Activated naive CD4-positive, alpha-beta T cell treated with anti-CD3 and anti-CD28 coated beads for 36 hours (primary cell): Measurements from ENCODE around the gene MYO1D. TPM values are rescaled to one million over a fixed set of nuclear protein-coding genes. Genes with fewer than 3 reads are reported as not detected.

Experiments
- CTCF ChIA-PET: fragments of 350-600 bp; sonication (Branson Sonifier 250); formaldehyde crosslinking; loops from one replicate; lab custom pipeline; 2021; ENCODE audit warnings: antibody characterized with exemption; lab: Charles Lee
- DNase-seq: peaks from one replicate; pipeline ENCODE4 v3.0.0-alpha.2; 2020
- H3K27ac Mint-ChIP-seq: one replicate; pipeline ENCODE4 v1.8.0; 2021; ENCODE audit warnings: mild to moderate bottlenecking, mixed read lengths
- H3K27me3 Mint-ChIP-seq: one replicate; pipeline ENCODE4 v1.8.0; 2021; ENCODE audit warnings: low read depth, mixed read lengths
- H3K36me3 Mint-ChIP-seq: one replicate; pipeline ENCODE4 v1.8.0; 2021; ENCODE audit warnings: low read depth, mixed read lengths
- H3K4me1 Mint-ChIP-seq: one replicate; pipeline ENCODE4 v1.8.0; 2021; ENCODE audit warnings: low read depth, mixed read lengths
- H3K4me3 Mint-ChIP-seq: one replicate; pipeline ENCODE4 v1.8.0; 2021; ENCODE audit warnings: mild to moderate bottlenecking, moderate library complexity, mixed read lengths
- H3K9me3 Mint-ChIP-seq: one replicate; pipeline ENCODE4 v1.8.0; 2021; ENCODE audit warnings: mixed read lengths
- intact Hi-C: fragments of 100-400 bp; cut with micrococcal nuclease; formaldehyde crosslinking; loops from one replicate; pipeline ENCODE4 v1.15.1; 2023
- total RNA-seq, 2 experiments: library from RNA; stranded (reverse); gene quantifications; one replicate each; pipeline ENCODE4 v1.2.3, GENCODE V29; 2021

MYO1D gene
- total RNA-seq, 2 experiments from 2014 or later, result 6.7 to 8.3 TPM

DNA sequence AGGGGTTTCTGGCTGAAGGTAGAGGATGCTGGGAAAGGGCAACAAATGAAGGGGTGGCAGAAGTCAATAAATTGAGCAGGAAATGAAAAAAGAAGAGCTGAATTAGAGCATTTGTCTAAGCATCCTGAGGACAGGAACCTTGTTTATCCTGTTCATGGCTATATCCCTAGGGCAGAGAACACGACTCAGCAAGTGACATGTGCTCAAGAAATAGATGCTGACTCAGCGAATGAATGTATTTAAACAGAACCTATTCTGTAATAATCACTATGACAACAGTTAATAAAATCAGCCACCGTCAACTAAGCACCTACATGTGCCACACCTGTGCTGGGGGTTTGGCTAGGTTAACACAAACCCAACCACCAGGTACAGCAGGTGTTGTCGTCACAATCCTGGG lies 309.8 kb downstream of the MYO1D start:
- Mint-ChIP-seq H3K4me1 (peaks cover 34% of the 10 kb centered on the region), H3K27me3 (no peaks in the 10 kb centered on the region), H3K4me3 (no peak overlapping the region), H3K27ac (no peak overlapping the region), H3K9me3 (no peaks in the 10 kb centered on the region), H3K36me3 (no peaks in the 10 kb centered on the region)
- no peak for DNase-seq
- CTCF ChIA-PET, result no interaction called here
- intact Hi-C loops, result no loop called here

DNA sequence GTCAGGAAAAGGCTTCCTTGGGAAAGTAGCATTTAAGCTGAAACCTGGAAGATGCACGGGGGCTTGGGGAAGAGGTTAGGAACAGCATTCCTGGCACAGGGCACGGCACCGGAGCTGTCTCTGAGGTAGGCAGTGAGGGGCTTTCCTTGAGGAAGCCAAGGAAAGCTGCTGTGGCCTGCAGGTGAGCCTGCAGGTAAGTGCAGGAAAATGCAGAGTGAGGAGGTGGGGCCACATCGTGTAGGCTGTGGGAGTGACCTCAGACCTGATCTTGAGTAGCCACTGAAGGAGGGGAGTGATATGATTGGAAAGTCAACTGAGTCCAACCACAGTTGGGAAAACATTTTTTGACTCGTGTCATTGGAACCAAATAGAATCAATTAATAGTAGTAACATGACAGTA lies 310.6 kb downstream of the MYO1D start:
- H3K27ac Mint-ChIP-seq, result no peak overlapping the region
- intact Hi-C loops, result no loop called here
- no peak overlapping the region for H3K4me3 Mint-ChIP-seq
- peaks cover 34% of the 10 kb centered on the region for H3K4me1 Mint-ChIP-seq
- H3K9me3 Mint-ChIP-seq, result no peaks in the 10 kb centered on the region
- H3K36me3 Mint-ChIP-seq, result no peaks in the 10 kb centered on the region
- DNase-seq, result no peak
- no peaks in the 10 kb centered on the region for H3K27me3 Mint-ChIP-seq
- CTCF ChIA-PET, result interaction anchor here (1.3 kb wide), 1 partner anchor 77 kb away, joined by 3 read pairs; no protein-coding TSS in a partner anchor

DNA sequence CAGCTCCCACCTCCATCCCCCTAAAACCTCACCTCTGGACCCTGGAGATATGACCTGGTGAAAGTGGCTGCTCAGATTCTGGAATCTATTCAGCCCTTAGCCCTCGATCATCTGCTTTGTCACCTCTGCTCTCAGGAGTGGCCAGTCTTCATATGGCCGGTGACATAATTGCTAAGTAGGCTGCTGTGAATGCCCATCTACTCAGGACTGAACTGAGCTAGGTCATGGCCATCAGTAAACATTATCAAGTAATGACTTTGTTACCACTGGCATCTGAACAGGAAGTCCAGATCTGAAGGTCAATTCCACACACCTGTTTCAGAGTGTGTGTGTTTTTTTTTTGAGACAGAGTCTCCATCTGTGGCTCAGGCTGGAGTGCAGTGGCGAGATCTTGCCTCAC lies 311.5 kb downstream of the MYO1D start:
- H3K9me3 Mint-ChIP-seq, result no peaks in the 10 kb centered on the region
- H3K36me3 Mint-ChIP-seq, result no peaks in the 10 kb centered on the region
- intact Hi-C loops, result no loop called here
- DNase-seq, result no peak
- H3K27me3 Mint-ChIP-seq, result no peaks in the 10 kb centered on the region
- H3K27ac Mint-ChIP-seq, result no peak overlapping the region
- peaks cover 30% of the 10 kb centered on the region for H3K4me1 Mint-ChIP-seq
- no peak overlapping the region for H3K4me3 Mint-ChIP-seq
- CTCF ChIA-PET, result interaction anchor here (0.9 to 1.3 kb wide), 2 partner anchors 76 to 78 kb away, joined by 3 read pairs; partner anchors contain the start of gene CDK5R1

DNA sequence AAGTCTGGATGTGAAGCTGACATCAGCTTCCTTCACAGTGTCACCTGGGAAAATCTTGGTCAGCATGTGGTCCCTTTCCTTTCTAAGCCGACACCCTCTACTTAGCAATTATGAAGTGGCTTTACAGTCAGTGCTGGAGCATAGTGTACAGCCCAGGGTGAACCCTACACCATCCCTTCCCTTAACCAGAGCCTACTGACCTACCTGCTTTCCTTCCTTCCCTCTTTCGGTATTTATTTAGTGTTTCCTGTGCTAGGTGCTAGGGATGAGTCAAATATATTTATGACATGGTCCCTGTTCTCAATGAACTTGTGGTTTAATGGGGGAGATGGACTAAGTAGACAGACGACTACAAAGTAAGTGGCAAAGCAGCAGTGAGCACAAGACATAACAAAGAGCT lies 312.6 kb downstream of the MYO1D start:
- intact Hi-C loops, result loop anchor here (1.0 kb wide), 3 partner anchors 13 to 61 kb away; no protein-coding TSS in a partner anchor
- H3K4me1 Mint-ChIP-seq, result peaks cover 25% of the 10 kb centered on the region
- DNase-seq, result peak; percentile 66
- no peak overlapping the region for H3K4me3 Mint-ChIP-seq
- CTCF ChIA-PET, result interaction anchor here (0.6 to 0.9 kb wide), 2 partner anchors 16 to 77 kb away, joined by 3 read pairs; partner anchors contain the start of gene CDK5R1
- no peaks in the 10 kb centered on the region for H3K36me3 Mint-ChIP-seq
- H3K27me3 Mint-ChIP-seq, result no peaks in the 10 kb centered on the region
- no peaks in the 10 kb centered on the region for H3K9me3 Mint-ChIP-seq
- H3K27ac Mint-ChIP-seq, result peak overlapping the region; percentile 16

DNA sequence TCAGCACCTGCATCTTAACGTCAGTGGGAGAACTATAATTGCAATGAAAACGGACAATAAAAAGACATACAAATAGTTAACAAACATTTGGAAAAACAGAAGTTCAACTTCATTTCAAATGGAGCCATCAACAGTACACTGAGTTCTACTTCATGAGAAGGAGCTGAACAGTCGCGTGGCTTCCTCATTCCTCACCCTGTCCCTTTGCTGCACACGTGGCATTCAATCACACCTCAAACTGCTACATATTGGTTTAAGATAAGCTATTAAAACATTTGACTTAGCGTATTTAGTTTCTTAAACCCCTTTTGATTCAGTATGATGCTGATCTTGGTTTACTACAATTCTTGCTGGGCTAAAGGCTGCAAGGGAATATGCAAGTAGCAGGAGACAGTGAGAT lies 313.3 kb downstream of the MYO1D start:
- peaks cover 28% of the 10 kb centered on the region for H3K4me1 Mint-ChIP-seq
- H3K4me3 Mint-ChIP-seq, result no peak overlapping the region
- DNase-seq, result no peak
- no peaks in the 10 kb centered on the region for H3K9me3 Mint-ChIP-seq
- no peaks in the 10 kb centered on the region for H3K27me3 Mint-ChIP-seq
- CTCF ChIA-PET, result interaction anchor here (0.6 kb wide), 1 partner anchor 15 kb away, joined by 3 read pairs; no protein-coding TSS in a partner anchor
- H3K27ac Mint-ChIP-seq, result no peak overlapping the region
- intact Hi-C loops, result no loop called here
- H3K36me3 Mint-ChIP-seq, result no peaks in the 10 kb centered on the region

DNA sequence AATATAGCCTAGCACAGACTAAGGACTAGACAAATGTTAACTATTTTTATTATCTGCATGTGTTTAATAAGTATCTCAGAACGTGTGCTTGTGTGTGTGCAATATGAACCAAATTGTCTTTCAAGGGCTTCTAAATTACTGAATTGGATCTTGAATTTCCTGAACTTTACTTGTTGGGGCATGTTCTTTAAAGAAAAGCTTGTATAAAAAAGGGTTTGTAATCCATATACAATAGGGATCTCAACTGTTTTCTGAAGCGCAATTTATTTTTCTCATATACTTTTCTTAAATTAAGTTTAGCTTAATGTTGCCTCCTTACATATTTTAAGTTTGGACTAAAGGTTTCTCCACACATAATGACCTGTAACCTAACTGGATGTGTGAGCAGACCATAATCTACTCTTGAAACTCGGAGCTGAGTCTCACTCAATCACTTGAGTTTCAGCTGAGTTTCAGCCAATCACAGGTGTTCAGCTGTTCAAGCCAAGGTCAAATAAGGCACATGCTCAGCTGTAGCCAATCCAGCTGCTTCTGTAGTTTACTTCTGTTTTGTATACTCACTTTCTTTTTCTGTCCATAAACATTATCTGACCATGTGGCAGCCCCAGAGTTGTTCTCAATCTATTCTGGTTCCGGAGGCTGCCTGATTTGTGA lies 317.8 kb downstream of the MYO1D start:
- Mint-ChIP-seq H3K27me3 (no peaks in the 10 kb centered on the region), H3K36me3 (no peaks in the 10 kb centered on the region), H3K4me3 (no peak overlapping the region), H3K9me3 (no peaks in the 10 kb centered on the region), H3K27ac (no peak overlapping the region), H3K4me1 (peaks cover 39% of the 10 kb centered on the region)
- no peak for DNase-seq
- CTCF ChIA-PET, result interaction anchor here (0.7 to 1.5 kb wide), 5 partner anchors 43 to 115 kb away, joined by 3 to 6 read pairs (median 4); partner anchors contain the start of gene PSMD11
- intact Hi-C loops, result no loop called here

DNA sequence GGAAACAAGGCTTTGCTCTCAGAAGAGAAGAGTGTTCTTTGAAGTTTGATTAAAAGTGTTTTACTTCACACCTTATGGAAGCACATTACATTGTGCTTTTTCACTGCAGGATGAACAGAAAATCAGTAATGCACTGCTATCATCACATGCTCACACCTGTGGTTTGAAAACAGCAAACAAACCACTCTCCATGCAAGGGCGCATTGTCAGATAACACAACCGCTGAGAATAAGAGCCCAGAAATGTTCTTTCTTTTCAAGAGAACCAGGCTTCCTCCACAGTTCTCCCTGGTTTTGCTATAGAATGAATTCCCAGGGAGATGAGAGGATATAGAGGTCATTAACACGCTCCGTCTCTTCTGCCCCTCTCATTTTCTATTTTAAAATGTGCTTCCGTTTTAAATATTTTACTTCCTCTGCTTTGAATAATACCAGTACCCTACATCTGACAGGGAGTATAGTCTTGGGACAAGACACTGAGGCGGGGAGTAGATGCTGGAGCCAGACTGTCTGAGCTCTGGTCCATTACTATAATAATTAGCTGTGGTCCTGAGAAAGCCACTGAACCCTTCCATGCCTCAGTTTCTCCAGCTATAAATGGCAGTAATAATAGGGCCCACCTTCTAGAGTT lies 318.5 kb downstream of the MYO1D start:
- peak overlapping the region; percentile 38 for H3K4me3 Mint-ChIP-seq
- H3K9me3 Mint-ChIP-seq, result no peaks in the 10 kb centered on the region
- intact Hi-C loops, result no loop called here
- H3K27ac Mint-ChIP-seq, result peak overlapping the region; percentile 13
- CTCF ChIA-PET, result interaction anchor here (0.8 to 1.5 kb wide), 4 partner anchors 43 to 114 kb away, joined by 3 to 6 read pairs (median 4); partner anchors contain the start of gene PSMD11
- H3K4me1 Mint-ChIP-seq, result peaks cover 41% of the 10 kb centered on the region
- no peaks in the 10 kb centered on the region for H3K27me3 Mint-ChIP-seq
- DNase-seq, result peak; percentile 26
- no peaks in the 10 kb centered on the region for H3K36me3 Mint-ChIP-seq

DNA sequence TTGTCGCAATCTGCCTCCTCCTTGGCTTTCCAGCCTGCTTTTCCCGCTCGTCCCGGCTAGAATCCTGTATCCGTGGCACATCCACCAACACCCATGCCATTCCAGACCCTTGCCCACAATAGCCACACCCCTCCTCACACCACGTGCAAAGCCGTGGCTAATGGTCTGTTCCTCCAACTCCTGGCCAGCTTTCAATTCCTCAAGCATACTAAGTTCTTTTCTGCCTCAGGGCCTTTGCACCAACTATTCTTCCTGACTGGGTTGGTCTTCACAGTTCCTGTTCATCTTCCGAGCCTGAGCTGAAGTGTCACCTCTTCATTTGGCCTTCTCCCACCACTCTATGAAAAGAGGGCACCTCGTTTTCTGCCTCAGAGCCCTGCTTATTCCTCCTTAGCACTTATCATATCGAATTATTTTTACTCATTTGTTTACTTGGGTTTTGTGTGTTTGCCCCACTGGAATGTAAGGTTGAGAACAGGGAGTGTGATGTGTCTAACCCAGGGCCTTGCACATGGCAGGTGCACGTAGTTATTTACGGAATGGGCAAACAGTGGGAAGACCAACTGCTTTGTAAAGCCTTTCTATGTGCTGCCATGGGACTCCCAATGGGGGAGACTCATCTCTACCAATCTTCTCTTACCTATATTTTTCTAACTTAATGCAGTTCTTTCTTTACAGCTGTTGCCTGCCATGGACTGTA lies 321.2 kb downstream of the MYO1D start:
- Mint-ChIP-seq H3K4me3 (no peak overlapping the region), H3K36me3 (no peaks in the 10 kb centered on the region), H3K27me3 (no peaks in the 10 kb centered on the region), H3K9me3 (no peaks in the 10 kb centered on the region), H3K27ac (no peak overlapping the region), H3K4me1 (peaks cover 64% of the 10 kb centered on the region)
- DNase-seq, result no peak
- CTCF ChIA-PET, result no interaction called here
- intact Hi-C loops, result no loop called here

DNA sequence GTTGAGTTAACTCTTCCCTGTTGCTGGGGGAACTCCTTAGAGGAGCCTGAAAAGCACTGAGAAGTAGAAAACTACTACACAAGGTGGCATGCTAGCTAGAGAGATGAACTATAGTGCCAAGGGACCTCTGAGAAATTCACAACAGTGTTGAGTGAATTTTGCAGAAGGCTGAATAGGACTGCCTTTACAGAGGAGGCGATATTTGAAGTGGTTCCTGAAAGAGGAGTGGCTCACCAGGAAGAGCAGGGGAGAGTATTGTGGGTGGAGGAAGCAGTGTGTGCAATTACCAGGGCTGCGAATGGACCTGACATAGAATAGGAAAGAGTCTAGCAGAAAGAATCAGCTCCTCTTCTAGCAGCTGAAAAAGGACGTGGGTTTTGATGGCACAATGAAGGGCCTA lies 323.8 kb downstream of the MYO1D start:
- no peaks in the 10 kb centered on the region for H3K36me3 Mint-ChIP-seq

DNA sequence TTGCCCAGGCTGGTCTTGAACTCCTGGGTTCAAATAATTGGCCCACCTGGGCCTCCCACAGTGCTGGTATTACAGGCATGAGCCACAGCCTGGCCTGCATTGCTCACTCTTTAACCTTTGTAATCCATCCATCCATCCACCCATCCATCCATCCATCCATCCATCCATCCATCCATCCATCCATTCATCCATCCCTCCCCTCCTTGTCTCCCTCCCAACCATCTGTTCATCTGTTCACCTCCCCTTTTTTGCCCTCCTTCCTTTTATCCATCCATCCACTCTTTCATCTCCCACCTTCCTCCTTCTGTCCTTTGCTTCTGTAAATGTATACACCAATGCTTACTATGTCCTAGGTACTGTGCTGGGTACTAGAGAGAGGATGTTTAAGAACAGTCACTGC lies 324.6 kb downstream of the MYO1D start:
- CTCF ChIA-PET, result interaction anchor here (2.0 kb wide), 1 partner anchor 28 kb away, joined by 6 read pairs; no protein-coding TSS in a partner anchor
- H3K36me3 Mint-ChIP-seq, result no peaks in the 10 kb centered on the region
- H3K27me3 Mint-ChIP-seq, result no peaks in the 10 kb centered on the region
- H3K4me1 Mint-ChIP-seq, result peaks cover 52% of the 10 kb centered on the region
- H3K9me3 Mint-ChIP-seq, result no peaks in the 10 kb centered on the region
- no peak for DNase-seq
- intact Hi-C loops, result loop anchor here (2.0 kb wide), 1 partner anchor 59 kb away; no protein-coding TSS in a partner anchor
- no peak overlapping the region for H3K27ac Mint-ChIP-seq
- no peak overlapping the region for H3K4me3 Mint-ChIP-seq

More for the DNA sequence above, 323.8 kb downstream of the MYO1D start:
- H3K27ac Mint-ChIP-seq, result peak overlapping the region; percentile 32
- no peaks in the 10 kb centered on the region for H3K27me3 Mint-ChIP-seq
- intact Hi-C loops, result loop anchor here (2.0 kb wide), 1 partner anchor 60 kb away; no protein-coding TSS in a partner anchor
- CTCF ChIA-PET, result interaction anchor here (0.8 to 2.0 kb wide), 3 partner anchors 24 to 35 kb away, joined by 3 to 6 read pairs (median 3); no protein-coding TSS in a partner anchor
- no peaks in the 10 kb centered on the region for H3K9me3 Mint-ChIP-seq
- peaks cover 56% of the 10 kb centered on the region for H3K4me1 Mint-ChIP-seq
- DNase-seq, result peak; percentile 45
- no peak overlapping the region for H3K4me3 Mint-ChIP-seq

DNA sequence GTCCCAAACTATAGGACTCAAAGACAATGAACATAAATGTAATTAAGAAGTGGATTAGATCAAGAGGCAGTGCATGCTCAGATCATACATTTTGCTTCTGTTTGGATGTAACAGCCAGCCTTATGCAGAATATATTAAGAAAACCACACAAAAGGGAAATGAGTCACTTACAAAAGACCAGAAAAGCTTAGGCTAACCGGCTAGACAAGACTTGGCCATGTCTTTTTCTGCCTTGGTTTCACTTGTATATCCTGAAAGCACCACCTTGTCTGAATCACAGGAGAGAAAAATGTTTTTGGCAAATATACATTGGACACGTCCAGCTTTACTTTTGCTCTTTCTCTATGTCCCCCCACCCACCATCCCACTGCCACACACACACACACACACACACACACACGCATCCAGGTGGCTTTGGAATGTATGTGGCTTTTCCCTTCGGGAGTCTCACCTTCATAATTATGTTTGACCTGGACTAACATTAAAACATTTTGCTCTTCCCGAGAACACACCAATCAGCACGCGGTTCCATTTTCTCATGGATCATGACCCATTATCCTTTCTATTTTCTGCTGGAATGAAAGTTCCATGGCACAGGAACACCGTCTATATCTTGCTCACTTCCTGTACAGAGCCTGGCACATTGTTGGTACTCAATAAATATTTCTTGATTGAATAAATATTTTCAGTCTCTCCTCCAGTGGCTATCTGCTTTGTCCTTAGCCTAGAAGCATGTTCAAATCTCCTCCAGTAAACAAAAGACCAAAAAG lies 325.6 kb downstream of the MYO1D start:
- H3K27ac Mint-ChIP-seq, result peak overlapping the region; percentile 46
- DNase-seq, result peak; percentile 22
- H3K9me3 Mint-ChIP-seq, result no peaks in the 10 kb centered on the region
- no peaks in the 10 kb centered on the region for H3K36me3 Mint-ChIP-seq
- CTCF ChIA-PET, result interaction anchor here (1.3 to 2.0 kb wide), 3 partner anchors 27 to 89 kb away, joined by 4 to 6 read pairs (median 5); no protein-coding TSS in a partner anchor
- intact Hi-C loops, result loop anchor here (1.0 kb wide), 2 partner anchors 13 to 28 kb away; no protein-coding TSS in a partner anchor
- H3K4me3 Mint-ChIP-seq, result no peak overlapping the region
- no peaks in the 10 kb centered on the region for H3K27me3 Mint-ChIP-seq
- peaks cover 48% of the 10 kb centered on the region for H3K4me1 Mint-ChIP-seq
